ENCODE data around the gene SH3BGR.

- TF ChIP-seq CTCF (IDR thresholded peaks at IDR 0.05) (no peak), POLR2A (IDR thresholded peaks at IDR 0.05) (no peak)
Measured at GRCh38 chr21:39531064-39531463, 79.3 kb downstream of the SH3BGR start.

Data from right lobe of liver (tissue), 4 donors.